GM21528 (cell line): ENCODE measurements around the gene NEXN.

Experiments
- ATAC-seq: cut with Tn5 transposase; IDR thresholded peaks from one replicate; pipeline ENCODE4 v1.9.1; 2021; ENCODE audit warnings: mild to moderate bottlenecking, moderate library complexity; ENCODE audit not compliant: unreplicated experiment, low FRiP score

Gene NEXN

DNA sequence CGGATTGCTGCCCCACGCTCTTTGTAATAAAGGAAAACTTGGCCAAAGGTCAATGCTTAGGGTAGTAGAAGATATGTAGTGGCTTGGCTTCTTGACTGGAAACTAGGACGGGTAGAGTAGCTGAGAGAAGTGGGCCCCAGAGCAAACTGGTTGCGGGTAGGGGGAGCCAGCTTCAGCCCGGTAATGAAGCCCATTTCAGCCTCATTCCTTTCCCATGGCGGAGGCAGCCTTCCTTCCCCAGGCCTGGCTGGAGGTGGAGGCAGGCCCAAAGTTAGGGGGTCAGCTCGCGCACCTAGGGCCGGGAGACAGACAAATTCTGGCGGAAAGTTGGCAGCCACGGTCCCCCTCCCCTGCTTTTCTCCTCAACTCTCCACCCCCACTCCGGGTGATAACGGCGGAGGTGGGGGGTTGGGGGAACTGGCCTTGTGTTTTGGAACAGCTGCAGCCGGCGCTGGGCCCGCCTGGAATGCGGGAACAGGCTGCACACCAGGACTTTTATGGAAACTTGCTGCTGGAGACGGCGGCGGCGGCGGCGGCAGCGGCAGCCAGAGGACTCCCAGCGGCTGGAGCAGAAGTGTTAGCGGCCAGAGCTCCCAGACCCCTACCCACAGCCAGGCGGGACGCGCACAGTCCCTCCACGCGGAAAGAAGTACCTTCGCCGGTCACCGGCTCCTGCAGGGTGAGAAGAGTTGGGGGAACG, at the start of gene NEXN:
TSS of gene NEXN (plus strand) at position 544 of the 700 bp plus-strand sequence. CDS start 27,483 bp downstream, outside the sequence.
- peak; percentile 42 for ATAC-seq

DNA sequence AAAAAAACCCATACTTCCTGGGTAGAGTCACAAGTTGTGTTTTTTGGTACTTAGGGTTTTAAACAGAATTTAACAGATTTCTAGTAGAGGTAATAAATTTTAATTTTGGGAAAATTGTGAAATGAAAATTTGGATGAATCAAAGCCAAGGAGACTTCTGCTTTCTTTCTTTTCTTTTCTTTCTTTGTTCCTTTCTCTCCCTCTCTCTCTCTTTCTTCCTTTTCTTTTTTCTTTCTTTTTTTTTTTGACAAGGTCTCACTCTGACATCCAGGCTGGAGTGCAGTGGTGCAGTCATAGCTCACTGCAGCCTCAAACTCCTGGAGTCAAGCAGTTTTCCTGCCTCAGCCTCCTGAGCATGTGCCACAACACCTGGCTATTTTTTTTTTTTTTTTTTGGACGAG, 46.9 kb upstream of the NEXN start:
- ATAC-seq = no peak

DNA sequence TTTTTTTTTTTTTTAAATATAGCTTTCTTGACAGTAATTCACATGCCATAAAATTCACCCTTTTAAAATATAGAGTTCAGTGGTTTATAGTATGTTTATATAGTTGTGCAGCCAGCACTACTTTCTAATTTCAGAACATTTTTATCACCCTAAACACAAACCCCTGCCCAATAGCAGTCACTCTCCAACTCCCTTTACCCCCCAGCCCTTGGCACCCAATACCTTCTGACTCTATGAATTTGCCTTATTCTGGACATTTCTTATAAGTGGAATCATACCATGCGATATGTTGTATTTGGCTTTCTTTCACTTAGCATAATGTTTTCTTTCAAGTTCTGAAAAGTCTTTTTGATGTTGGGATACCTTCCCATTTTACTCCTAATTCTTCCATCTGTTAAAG, 42.5 kb upstream of the NEXN start:
- ATAC-seq = no peak

DNA sequence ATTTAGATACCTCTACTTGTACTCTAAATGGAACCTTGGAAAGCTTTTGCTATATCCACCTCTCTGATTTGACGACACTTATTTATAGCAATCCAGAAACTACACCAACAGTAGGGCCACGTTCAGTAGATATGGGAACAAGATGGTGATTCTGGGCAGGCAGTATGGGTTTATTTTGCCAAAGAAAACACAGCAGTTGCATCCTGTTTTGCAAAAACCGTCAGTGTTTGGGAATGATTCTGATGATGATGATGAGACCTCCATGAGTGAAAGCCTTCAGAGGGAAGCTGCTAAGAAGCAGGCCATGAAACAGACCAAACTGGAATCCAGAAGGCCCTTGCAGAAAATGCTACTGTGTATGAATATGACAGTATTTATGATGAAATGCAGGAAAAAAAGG, 41.5 kb upstream of the NEXN start:
- no peak for ATAC-seq

DNA sequence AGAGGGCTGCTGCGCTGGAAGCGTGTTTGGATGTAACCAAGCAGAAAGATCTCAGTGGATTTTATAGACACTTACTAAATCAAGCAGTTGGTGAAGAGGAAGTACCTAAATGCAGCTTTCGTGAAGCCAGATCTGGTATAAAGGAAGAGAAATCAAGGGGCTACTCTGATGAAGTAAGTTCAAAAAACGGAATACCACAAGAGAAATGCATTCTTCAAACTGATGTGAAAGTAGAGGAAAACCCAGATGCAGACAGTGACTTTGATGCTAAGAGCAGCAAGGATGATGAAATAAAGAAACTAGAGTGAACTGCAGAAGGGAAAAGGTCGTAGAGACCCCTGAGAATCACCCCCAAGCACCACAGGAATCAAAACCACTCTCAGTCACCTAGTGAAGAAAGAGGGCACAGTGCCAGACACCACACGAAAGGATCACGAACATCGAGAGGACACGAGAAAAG, 40.8 kb upstream of the NEXN start:
- ATAC-seq = no peak

DNA sequence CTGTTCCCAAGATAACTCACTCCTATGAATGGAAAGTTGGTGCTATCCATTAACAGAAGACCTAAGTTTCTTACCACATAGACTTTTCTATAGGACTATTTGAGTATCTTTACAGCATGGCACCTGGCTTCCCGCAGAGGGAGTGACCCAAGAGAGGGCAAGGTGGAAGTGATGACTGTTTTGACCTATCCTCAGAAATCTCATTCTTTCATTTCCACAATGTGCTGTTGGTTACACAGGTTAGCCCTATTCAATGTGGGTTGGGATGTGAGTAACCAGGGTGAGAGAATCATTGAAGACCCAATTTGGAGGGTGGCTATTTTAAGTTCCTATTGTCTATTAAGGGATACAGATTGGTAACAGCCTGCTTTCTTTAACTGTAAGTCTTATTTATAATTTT, 38.3 kb upstream of the NEXN start:
- ATAC-seq = no peak

DNA sequence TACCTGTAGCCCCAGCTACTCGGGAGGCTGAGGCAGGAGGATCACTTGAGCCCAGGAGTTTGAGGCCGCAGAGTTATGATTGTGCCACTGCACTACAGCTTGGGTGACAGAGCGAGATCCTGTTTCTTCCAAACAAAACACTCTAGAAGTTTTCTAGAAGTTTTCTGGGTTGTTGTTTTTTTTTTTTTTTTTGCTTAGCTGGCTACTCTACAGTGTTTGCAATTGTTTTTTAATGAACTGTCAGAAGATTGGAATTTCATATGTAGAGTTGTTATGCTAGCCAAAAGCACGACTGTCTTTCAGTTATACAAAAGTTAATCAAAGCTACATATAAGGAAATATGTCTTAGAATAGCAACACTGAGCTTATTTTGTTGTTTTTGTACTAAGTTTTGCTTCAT, 30.9 kb upstream of the NEXN start:
- no peak for ATAC-seq

DNA sequence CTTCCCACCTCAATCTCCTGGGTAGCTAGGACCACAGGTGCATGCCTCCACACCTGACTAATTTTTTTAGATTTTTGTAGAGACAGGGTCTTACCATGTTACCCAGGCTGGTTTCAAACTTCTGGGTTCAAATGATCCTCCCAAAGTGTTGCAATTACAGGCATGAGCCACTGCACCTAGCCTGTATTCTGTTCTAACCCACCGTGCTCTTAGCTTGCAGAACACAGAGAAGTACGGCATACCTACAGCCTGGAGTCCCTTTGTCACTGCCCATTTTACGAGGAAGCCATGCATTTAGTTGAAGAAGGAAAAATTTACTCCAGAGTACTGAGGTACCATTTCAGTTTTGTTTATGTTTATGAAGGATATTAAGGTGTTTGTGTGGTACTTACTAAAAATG, 29.7 kb upstream of the NEXN start:
- ATAC-seq = no peak

DNA sequence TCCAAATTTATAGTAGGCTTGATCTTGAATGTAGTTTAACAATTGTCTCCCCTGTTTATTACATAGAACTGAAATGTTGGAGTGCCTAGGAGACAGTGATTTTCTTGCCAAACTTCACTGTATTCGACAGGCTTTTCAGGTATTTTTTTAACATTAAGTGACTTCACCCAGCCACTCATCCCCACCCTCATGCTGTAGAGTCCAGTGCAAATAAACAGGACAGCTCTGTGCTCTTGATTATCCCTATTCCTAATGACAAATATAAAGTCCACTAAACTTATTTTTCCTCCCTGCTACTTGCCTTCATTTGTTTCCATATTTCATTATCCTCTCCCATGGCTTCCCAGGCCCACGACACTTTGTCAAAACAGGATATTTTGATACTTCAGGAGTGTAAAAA, 29.2 kb upstream of the NEXN start:
- ATAC-seq = no peak

DNA sequence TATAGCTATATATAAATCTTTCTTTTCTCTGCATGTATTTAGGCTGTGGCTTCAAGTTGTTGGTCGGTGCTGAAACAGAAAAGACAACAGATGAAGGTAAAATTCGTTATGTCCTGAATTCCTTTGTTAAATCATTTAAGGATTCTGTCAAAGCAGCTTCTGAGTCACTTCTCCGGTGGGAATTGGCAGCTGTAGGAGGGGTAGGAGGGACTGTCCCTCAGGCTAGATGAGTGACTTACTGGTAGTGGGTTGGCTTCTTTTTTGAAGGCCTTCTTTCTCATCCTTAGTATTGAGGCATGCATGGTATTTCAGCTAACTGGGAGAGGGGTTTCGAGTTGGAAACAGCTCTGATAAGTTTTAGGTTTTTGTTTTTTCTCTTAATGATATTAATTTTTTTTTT, 22.1 kb upstream of the NEXN start:
- no peak for ATAC-seq

DNA sequence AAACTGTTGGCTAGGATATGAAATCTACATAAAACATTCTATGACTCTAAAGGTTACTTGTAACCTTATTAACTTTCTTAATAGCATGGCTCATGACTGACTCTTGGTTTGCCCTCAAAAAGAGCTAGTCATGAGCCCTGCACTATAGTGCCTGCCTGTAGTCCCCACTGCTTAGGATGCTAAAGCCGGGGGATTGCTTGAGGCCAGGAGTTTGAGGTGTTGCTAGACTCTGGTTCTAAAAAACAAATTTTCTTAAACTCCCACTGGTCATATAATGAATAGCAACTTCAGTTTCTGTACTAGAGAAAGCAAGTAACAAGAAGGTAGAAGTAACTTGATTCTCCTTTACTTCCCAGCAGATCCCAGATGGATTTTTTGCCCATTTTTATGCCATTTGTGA, 15.8 kb upstream of the NEXN start:
- no peak for ATAC-seq

DNA sequence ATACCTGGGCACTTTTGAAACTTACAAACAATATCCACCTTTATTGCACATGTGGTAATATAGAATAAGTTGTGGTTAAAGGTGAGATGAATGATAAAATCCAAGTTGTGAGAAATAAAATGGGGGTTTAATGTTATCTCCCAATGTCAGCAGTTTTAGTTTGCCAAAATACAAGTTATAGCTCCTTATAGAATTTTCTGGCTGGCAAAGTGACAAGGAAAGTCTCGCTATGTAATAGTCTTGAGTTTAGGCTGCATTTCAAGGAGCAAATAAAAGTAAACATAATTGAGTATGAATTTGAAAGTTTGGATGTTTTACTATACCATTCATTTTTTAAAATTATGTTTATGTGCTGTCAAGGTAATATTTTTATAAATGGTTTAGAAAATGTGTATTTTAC, 15.0 kb upstream of the NEXN start:
- no peak for ATAC-seq

DNA sequence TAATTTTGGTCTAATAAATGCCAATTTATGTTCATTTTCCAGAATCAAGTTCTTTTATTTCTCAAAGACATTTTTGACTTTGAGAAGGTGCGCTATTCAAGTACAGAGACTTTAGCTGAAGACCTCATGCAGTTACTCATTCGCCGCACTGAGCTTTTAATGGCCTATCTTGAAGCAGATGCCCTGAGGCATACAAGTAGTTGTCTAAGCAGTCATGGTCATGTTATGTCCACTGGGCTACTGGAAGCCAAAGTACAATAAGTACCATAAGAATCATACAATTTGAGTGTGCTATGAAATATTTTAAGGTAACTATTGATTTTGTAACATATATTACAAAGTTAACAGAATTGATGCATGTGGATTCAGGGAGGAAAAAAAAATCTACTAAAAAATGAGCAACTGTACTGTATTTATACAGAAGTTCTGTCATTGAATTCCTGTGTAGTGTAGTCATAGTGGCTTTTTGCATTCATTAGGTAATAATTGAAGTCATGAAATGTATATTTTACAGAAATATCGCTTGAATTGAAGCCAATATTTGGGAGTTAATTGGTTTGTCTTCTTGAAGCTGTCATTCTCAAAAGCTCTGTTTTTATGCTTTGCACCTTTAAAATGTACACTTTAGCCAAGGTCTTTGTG, 13.5 kb upstream of the NEXN start:
- ATAC-seq = no peak

DNA sequence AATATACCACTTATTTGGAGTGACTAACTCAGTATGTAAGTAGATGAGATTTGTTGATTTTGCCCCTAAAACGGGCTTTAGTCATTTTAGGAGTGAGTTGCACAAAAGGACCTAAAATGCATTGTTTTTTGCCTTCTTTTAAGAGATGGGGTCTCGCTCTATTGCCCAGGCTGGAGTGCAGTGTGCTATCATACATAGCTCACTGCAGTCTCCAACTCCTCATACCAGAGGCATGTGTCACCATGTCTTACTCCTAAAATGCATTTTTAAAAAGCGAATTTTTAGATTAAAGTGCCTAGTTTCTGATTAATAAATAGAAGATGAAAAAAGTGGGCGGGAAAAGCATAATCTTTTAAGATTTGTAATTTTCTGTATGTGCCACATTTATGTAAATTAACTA, 11.5 kb upstream of the NEXN start:
- no peak for ATAC-seq

DNA sequence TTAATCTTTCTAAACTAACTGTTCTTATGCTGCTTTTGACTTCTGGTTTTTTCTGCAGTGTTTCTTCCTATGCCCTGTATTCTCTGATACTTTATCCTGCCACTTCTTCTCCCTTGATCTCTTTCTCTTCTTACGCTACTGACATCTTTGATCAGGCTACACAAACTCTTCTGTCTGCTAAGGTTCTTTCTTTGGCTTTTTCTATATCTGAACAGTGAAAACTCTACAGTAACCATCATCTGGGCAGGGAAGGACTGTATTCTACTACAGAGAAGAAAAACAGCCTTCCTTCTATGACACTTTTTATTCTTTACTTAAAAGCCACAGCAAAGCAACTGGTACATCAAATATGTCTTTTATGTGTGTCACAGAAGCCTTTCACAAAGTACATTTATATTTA, 7.4 kb upstream of the NEXN start:
- ATAC-seq = no peak

DNA sequence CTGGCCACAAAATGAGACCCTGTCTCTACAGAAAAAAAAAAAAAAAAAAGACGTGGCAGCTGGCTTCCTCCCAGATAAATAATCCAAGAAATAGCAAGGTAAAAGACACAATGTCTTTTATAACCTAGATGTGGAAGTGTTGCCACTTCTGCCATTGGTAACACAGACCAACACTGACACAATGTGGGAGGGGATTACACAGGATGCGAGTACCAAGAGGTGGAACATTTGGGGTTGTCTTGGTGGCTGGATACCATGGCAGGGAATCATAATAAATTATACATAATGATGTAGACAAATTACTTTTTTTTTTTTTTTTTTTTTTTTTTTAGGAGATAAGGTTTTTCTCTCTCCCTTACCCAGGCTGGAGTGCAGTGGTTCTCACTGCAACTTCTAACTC, 6.0 kb upstream of the NEXN start:
- ATAC-seq = no peak

DNA sequence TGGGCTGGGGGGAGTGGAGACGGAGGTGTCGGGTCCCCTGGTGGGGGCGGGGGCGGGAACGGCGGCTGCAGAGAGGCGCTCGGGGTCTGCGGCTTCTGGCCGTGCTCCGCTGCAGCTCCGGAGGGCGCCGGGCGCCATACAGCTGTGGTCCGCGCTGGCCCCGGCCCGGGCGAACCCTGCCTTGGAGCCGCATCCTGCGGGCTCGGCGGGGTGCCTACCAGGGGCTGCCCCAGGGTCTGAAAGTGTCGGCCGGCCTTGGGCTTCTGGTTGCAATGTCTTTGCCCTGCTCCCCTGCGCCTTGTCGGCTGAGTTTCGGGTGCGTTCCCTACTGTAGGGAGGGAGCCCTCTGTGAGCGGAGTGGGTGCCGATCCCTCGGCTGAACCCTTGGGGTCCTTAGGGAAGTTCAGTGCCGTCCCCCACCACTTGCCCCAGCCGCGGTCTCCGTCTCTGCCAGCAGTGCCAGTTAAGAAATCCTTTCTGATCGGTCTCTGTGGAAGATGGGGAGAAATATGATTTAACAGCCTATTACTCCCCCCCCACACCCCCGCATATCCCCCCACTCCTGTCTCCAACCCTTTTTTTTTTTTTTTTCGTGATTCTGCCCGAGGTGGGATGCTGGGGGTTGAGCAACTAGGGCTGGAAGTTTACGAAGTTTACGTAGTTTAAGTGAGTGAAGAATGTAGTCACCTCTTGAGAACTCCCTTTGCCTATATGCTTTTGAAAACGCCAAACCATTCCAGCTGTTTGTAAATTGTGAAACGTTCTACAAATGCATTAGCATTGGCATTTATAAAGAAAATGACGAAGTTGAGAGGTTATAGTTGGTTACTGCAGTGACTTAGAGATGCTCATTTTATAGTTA, 588 bp downstream of the NEXN start:
- peak; percentile 62 for ATAC-seq

DNA sequence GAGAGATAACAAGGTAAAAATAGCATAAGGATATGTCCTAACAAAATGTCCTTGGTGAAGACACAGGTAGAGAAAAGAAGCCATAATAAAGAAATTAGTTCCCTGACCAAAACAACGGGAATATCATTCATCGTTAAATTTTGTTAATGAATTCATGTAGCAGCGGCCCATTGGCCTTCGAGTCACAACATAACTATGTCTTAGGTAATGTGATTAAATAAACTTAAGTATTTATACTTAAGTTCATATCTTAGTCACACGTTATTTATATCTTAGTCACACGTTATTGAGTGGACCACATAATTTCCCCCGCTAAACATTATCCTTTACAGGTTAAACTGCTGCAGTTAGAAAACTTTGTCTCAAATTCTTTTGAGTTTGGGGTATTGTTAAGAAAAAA, 1.2 kb downstream of the NEXN start:
- ATAC-seq = no peak

DNA sequence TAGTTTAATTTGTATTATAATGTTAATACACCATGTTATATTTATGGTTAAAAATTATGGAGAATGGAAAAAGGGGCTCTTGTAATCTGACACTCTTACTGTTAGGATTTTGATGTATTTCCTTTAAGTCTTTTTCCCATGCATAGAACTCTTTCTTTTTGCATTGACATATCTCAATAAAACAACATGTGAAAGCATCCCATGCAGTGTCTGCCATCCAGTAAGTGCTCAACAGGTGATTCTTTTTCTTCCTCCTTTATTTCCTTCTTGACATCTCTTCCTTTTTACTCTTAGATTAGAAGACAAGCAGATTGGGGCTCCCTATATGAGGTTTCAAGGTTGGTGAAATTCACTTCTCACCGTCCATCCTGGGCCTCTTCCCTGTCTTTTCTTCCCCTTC, 2.8 kb downstream of the NEXN start:
- ATAC-seq = no peak

DNA sequence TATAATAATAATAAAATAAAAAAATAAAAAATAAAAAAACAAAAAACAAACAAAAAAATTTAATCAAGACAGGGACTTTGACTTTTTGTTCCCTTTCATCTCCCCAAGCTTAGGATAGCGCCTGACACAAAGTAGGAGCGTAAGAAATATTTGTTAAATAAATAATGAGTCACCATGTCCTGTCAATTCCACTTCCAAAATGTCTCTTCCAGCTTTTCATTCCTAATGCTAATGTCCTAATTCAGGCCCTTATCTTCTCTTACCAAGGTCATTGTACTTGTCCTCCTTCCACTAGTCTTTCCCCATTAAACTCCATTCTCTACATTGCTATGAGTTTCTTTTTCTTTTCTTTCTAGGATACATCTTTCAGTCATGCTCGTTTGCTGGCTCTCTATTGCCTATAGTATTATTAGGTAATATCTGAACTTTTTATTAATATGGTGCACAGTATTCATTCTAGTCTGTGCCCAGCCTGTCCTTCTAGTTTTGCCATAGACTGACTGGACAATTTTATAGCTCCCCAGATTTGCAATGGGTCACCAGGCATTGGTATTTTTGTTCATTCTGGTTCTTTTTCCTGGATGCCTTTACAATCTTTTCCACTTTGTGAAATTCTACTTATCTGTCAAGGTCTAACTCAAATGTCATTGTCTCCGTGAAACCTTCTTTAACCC, 11.4 kb downstream of the NEXN start:
- no peak for ATAC-seq
